CD14-positive monocyte (primary cell): ENCODE data around the gene PTGER1. TPM values are rescaled to one million over a fixed set of nuclear protein-coding genes. Genes with fewer than 3 reads are reported as not detected.
A peak's percentile ranks its signal among the peaks of the same experiment; 100 is the strongest.

Experiments used
- DNase-seq, 3 donors: peaks; one replicate each; pipeline ENCODE4 v3.0.0-alpha.2; 2011 to 2022
- H2AFZ ChIP-seq: 2 replicates; pipeline ENCODE4 v1.6.0; 2012; ENCODE audit warnings: mild to moderate bottlenecking, low read depth, low read length, inconsistent platforms; ENCODE audit not compliant: insufficient read depth, poor library complexity, severe bottlenecking
- H3K27ac ChIP-seq, 2 donors: 1 replicate in 1 of 2; 2 replicates in 1 of 2; pipeline ENCODE4 v1.5.1; 2012 to 2013; ENCODE audit warnings: low read length in 2 of 2, control low read depth in 1 of 2, inconsistent platforms in 1 of 2, low read depth in 1 of 2, mild to moderate bottlenecking in 1 of 2
- H3K27me3 ChIP-seq, 2 donors: one replicate each; pipeline versions ENCODE4 v1.6.0 to v1.6.1; 2011 to 2013; ENCODE audit warnings: low read length in 2 of 2; ENCODE audit not compliant: control insufficient read depth in 2 of 2, insufficient read depth in 2 of 2
- H3K36me3 ChIP-seq, 2 donors: replicated peaks in 1 of 2; 1 replicate in 1 of 2; 2 replicates in 1 of 2; pipeline versions ENCODE4 v1.5.1 to v1.6.1; 2012 to 2013; ENCODE audit warnings: low read length in 2 of 2, control low read depth in 1 of 2, inconsistent platforms in 1 of 2, mild to moderate bottlenecking in 1 of 2; ENCODE audit not compliant: insufficient read depth in 2 of 2, control insufficient read depth in 1 of 2
- H3K4me1 ChIP-seq, 2 donors: 1 replicate in 1 of 2; 2 replicates in 1 of 2; pipeline versions ENCODE4 v1.5.1 to v1.6.1; 2012 to 2013; ENCODE audit warnings: low read length in 2 of 2, control low read depth in 1 of 2, inconsistent platforms in 1 of 2, mild to moderate bottlenecking in 1 of 2, moderate library complexity in 1 of 2; ENCODE audit not compliant: insufficient read depth in 2 of 2, control insufficient read depth in 1 of 2
- H3K4me2 ChIP-seq: replicated peaks from 2 replicates; pipeline ENCODE3; 2012; ENCODE audit warnings: low read length, moderate library complexity, mild to moderate bottlenecking; ENCODE audit not compliant: poor library complexity, severe bottlenecking; ENCODE audit errors: extremely low read depth
- H3K4me3 ChIP-seq, 3 experiments: fragments of 200-600 bp in 1 of 3; sonication (generic) in 1 of 3; replicated peaks in 1 of 3; 1 replicate in 2 of 3; 2 replicates in 1 of 3; pipeline ENCODE4 v1.5.1; 2011 to 2013; ENCODE audit warnings: low read length in 3 of 3, mild to moderate bottlenecking in 3 of 3, control low read depth in 2 of 3, low read depth in 2 of 3, inconsistent platforms in 1 of 3, moderate library complexity in 1 of 3
- H3K79me2 ChIP-seq: 2 replicates; pipeline ENCODE4 v1.6.0; 2012; ENCODE audit warnings: mild to moderate bottlenecking, control low read depth, inconsistent platforms, low read length, moderate library complexity; ENCODE audit not compliant: insufficient read depth
- H3K9ac ChIP-seq: 2 replicates; pipeline ENCODE4 v1.6.0; 2017; ENCODE audit warnings: low read length, mild to moderate bottlenecking; ENCODE audit not compliant: insufficient read depth, poor library complexity, severe bottlenecking
- H3K9me3 ChIP-seq, 2 donors: replicated peaks in 1 of 2; 1 replicate in 1 of 2; 2 replicates in 1 of 2; pipeline versions ENCODE4 v1.5.1 to v1.6.1; 2012 to 2013; ENCODE audit warnings: low read length in 2 of 2, control low read depth in 1 of 2; ENCODE audit not compliant: control insufficient read depth in 1 of 2, insufficient read depth in 1 of 2
- H4K20me1 ChIP-seq: 2 replicates; pipeline ENCODE4 v1.6.0; 2012; ENCODE audit warnings: mild to moderate bottlenecking, low read length, control low read depth, moderate library complexity; ENCODE audit not compliant: insufficient read depth
- H3K27ac Mint-ChIP-seq, 7 donors: one replicate each; pipeline ENCODE4 v1.8.0; 2020; ENCODE audit warnings: mild to moderate bottlenecking in 7 of 7, mixed read lengths in 7 of 7, moderate library complexity in 6 of 7, inconsistent platforms in 2 of 7
- H3K27me3 Mint-ChIP-seq, 3 donors: one replicate each; pipeline ENCODE4 v1.8.0; 2021 to 2022; ENCODE audit warnings: low read depth in 3 of 3, mild to moderate bottlenecking in 3 of 3, mixed read lengths in 3 of 3, moderate library complexity in 3 of 3, inconsistent platforms in 1 of 3
- H3K36me3 Mint-ChIP-seq, 2 donors: one replicate each; pipeline ENCODE4 v1.8.0; 2020; ENCODE audit warnings: mixed read lengths in 2 of 2, inconsistent platforms in 1 of 2, mild to moderate bottlenecking in 1 of 2
- H3K4me1 Mint-ChIP-seq: one replicate; pipeline ENCODE4 v1.8.0; 2020; ENCODE audit warnings: mild to moderate bottlenecking, mixed read lengths
- H3K4me3 Mint-ChIP-seq, 2 donors: one replicate each; pipeline ENCODE4 v1.8.0; 2020; ENCODE audit warnings: mild to moderate bottlenecking in 2 of 2, mixed read lengths in 2 of 2, moderate library complexity in 1 of 2
- H3K9me3 Mint-ChIP-seq, 7 donors: one replicate each; pipeline ENCODE4 v1.8.0; 2020 to 2022; ENCODE audit warnings: mixed read lengths in 7 of 7, mild to moderate bottlenecking in 6 of 7, moderate library complexity in 6 of 7, inconsistent platforms in 2 of 7
- WGBS: methylation state at CpG from one replicate; pipeline ENCODE4 v1.1.5; 2013; ENCODE audit warnings: missing lambda C conversion rate; ENCODE audit not compliant: insufficient coverage; 5-methylcytosine and 5-hydroxymethylcytosine counted together
- intact Hi-C, 2 donors: fragments of 100-400 bp; cut with micrococcal nuclease; formaldehyde crosslinking; loops; one replicate each; pipeline versions ENCODE4 v1.15.0 to v1.15.1; 2023
- polyA plus RNA-seq, 3 donors: library from polyadenylated mRNA; depleted of rRNA in 1 of 3; unstranded in 2 of 3; stranded (reverse) in 1 of 3; fragments of 300-500 nt in 2 of 3; fragments of >200 nt in 1 of 3; fragmentation: Illumina TruSeq in 2 of 3; gene quantifications; 1 replicate in 2 of 3; 2 replicates in 1 of 3; pipeline ENCODE4 v1.2.3, GENCODE V29; 2012 to 2021
- TF ChIP-seq, protein P1 (sequence below): fragments of 200-600 bp; IDR thresholded peaks from one replicate; pipeline ENCODE4 v1.8.0; 2022; ENCODE audit warnings: antibody characterized with exemption, mild to moderate bottlenecking

PTGER1 gene
- polyA plus RNA-seq, 3 donors: not detected

DNA sequence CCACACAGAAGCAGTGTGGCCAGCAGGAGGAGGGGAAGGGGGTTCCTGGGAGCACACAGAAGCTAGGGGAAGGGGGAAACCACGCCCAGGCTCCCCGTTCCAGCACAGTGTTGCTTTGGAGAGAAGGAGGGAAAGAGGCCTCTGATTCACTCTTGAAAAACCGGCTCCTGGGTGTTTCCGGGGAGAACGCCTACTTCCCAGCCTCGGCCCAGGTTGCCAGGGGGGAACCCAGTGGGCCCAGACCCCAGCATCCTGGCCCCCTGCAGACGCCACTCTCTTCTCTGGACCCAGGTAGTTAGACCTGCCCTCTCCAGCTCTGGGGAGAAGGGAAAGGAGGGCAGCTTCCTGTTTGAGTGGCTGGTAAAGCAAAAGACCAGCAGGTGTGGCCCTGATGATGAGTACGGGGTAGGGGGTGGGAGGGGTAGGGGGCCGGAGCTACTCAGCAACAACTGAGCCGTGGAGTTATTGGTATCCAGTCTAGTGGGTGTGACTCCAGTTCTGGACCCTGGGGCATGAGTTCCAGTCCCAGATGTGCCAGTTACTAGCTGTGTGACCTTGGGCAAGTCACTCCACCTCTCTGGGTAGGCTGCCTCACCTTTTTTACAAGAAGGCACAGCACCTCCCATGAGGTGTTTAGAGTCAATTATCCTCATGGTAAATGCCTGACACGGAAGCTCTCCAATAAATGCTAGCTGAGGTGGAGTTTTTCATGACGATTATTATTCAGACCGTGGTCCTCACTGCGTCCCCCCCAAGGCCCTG is 19.9 kb upstream of the PTGER1 start:
- Histone ChIP-seq H3K27ac (no peak overlapping the region), H3K27me3 (no peaks in the 10 kb centered on the region), H3K9ac (peak overlapping the region; percentile 36), H3K9me3 (no peaks in the 10 kb centered on the region), H3K36me3 (no peaks in the 10 kb centered on the region), H2AFZ (peak overlapping the region; percentile 90), H4K20me1 (no peaks in the 10 kb centered on the region), H3K4me2 (peak overlapping the region; percentile 83), H3K79me2 (no peaks in the 10 kb centered on the region), H3K4me1 (peaks cover 23 to 25% of the 10 kb centered on the region in 2 donors), H3K4me3 (peak overlapping the region; percentile 25 to 75 (median 55))
- Mint-ChIP-seq H3K9me3 (no peaks in the 10 kb centered on the region), H3K27ac (peak overlapping the region in 1 of 7 donors; percentile 54), H3K4me3 (peak overlapping the region; percentile 71 to 83), H3K36me3 (peaks cover 0 to 1% of the 10 kb centered on the region in 2 donors), H3K27me3 (peaks cover 7 to 22% (median 11%) of the 10 kb centered on the region in 3 donors), H3K4me1 (peaks cover 23% of the 10 kb centered on the region)
- no peak for DNase-seq
- intact Hi-C loops: loop anchor here in 1 of 2 donors (5.0 kb wide), 1 partner anchor 37 kb away; no protein-coding TSS in a partner anchor
- WGBS: 47% methylated on average over 12 of the region's 14 CpGs
- TF ChIP-seq, protein P1, sequence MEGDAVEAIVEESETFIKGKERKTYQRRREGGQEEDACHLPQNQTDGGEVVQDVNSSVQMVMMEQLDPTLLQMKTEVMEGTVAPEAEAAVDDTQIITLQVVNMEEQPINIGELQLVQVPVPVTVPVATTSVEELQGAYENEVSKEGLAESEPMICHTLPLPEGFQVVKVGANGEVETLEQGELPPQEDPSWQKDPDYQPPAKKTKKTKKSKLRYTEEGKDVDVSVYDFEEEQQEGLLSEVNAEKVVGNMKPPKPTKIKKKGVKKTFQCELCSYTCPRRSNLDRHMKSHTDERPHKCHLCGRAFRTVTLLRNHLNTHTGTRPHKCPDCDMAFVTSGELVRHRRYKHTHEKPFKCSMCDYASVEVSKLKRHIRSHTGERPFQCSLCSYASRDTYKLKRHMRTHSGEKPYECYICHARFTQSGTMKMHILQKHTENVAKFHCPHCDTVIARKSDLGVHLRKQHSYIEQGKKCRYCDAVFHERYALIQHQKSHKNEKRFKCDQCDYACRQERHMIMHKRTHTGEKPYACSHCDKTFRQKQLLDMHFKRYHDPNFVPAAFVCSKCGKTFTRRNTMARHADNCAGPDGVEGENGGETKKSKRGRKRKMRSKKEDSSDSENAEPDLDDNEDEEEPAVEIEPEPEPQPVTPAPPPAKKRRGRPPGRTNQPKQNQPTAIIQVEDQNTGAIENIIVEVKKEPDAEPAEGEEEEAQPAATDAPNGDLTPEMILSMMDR: no peak

DNA sequence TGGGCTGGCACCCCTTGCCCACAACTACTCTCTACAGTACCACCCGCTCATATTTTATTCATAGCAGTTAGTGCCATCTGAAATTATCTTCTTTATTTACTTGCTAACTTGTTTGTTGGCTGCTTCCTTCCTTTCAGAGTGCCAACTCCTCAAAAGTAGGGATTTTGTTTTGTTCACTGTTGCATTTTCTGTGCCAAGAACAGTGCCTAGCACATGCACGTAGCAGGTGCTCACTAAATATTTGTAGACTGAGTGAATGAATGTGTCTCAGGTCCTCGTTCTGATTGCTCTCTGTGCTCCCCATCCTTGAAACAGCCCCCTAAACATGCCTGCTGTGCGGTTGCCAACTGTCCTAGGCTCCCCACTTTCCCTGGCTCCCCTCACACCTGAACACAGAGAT is 19.3 kb upstream of the PTGER1 start:
- Mint-ChIP-seq H3K36me3 (peaks cover 0 to 1% of the 10 kb centered on the region in 2 donors), H3K27me3 (peaks cover 8 to 22% (median 11%) of the 10 kb centered on the region in 3 donors), H3K27ac (peak overlapping the region in 1 of 7 donors; percentile 0), H3K4me1 (peaks cover 23% of the 10 kb centered on the region), H3K4me3 (peak overlapping the region; percentile 7 to 57), H3K9me3 (no peaks in the 10 kb centered on the region)
- no peaks in the 10 kb centered on the region for H3K9me3 ChIP-seq
- H3K79me2 ChIP-seq: no peaks in the 10 kb centered on the region
- 100% methylated on average over 1 of the region's 4 CpGs for WGBS
- intact Hi-C loops: no loop called here
- H3K4me3 ChIP-seq: no peak overlapping the region
- TF ChIP-seq, protein P1: no peak
- no peak overlapping the region for H3K4me2 ChIP-seq
- H3K9ac ChIP-seq: no peak overlapping the region
- peaks cover 23 to 25% of the 10 kb centered on the region in 2 donors for H3K4me1 ChIP-seq
- no peaks in the 10 kb centered on the region for H3K27me3 ChIP-seq
- H2AFZ ChIP-seq: no peak overlapping the region
- no peaks in the 10 kb centered on the region for H4K20me1 ChIP-seq
- DNase-seq: no peak
- no peak overlapping the region for H3K27ac ChIP-seq
- no peaks in the 10 kb centered on the region for H3K36me3 ChIP-seq
